Measurements from ENCODE around the gene DGCR8. TPM values are rescaled to one million over a fixed set of nuclear protein-coding genes. Genes with fewer than 3 reads are reported as not detected.

Gene DGCR8
- total RNA-seq, 1 donor from 2014 or later, result 29.5 TPM

- no peak for TF ChIP-seq CTCF (IDR thresholded peaks at IDR 0.05)
- ATAC-seq, result no peak
- DNase-seq, result no peak
- Histone ChIP-seq H3K4me1 (no peaks in the 10 kb centered on the region), H3K27me3 (ENCODE audit: low read depth) (no peaks in the 10 kb centered on the region), H3K36me3 (peaks cover 69% of the 10 kb centered on the region), H3K4me3 (no peak overlapping the region), H3K9me3 (no peaks in the 10 kb centered on the region), H3K27ac (no peak overlapping the region)
- intact Hi-C loops (cut with DNase I), result no loop called here
These were observed 17.3 kb upstream of the DGCR8 start for GRCh38 chr22:20062766-20063083.

- no peaks in the 10 kb centered on the region for H3K27me3 ChIP-seq (ENCODE audit: low read depth)
- TF ChIP-seq CTCF (IDR thresholded peaks at IDR 0.05), result no peak
- intact Hi-C loops (cut with DNase I), result no loop called here
- no peak overlapping the region for H3K27ac ChIP-seq
- peaks cover 62% of the 10 kb centered on the region for H3K36me3 ChIP-seq
- no peak overlapping the region for H3K4me3 ChIP-seq
- no peaks in the 10 kb centered on the region for H3K9me3 ChIP-seq
- DNase-seq, result no peak
- no peaks in the 10 kb centered on the region for H3K4me1 ChIP-seq
- ATAC-seq, result no peak
These were observed 16.5 kb upstream of the DGCR8 start for GRCh38 chr22:20063271-20064139.

GRCh38 chr22:20064140-20064480 is 15.9 kb upstream of the DGCR8 start:
- Histone ChIP-seq H3K27ac (no peak overlapping the region), H3K4me1 (no peaks in the 10 kb centered on the region), H3K9me3 (no peaks in the 10 kb centered on the region), H3K27me3 (ENCODE audit: low read depth) (no peaks in the 10 kb centered on the region), H3K36me3 (peaks cover 56% of the 10 kb centered on the region), H3K4me3 (no peak overlapping the region)
- intact Hi-C loops (cut with DNase I), result no loop called here
- TF ChIP-seq CTCF (IDR thresholded peaks at IDR 0.05), result no peak
- no peak for DNase-seq
- peak in 1 of 2 donors; percentile 9 for ATAC-seq

- TF ChIP-seq CTCF (IDR thresholded peaks at IDR 0.05), result no peak
- intact Hi-C loops (cut with DNase I), result no loop called here
- peaks cover 51% of the 10 kb centered on the region for H3K36me3 ChIP-seq
These were observed 15.3 kb upstream of the DGCR8 start for GRCh38 chr22:20064545-20065262.

GRCh38 chr22:20065896-20066616 is 14.0 kb upstream of the DGCR8 start:
- Histone ChIP-seq H3K27ac (no peak overlapping the region), H3K4me3 (no peak overlapping the region), H3K4me1 (no peaks in the 10 kb centered on the region), H3K27me3 (ENCODE audit: low read depth) (no peaks in the 10 kb centered on the region), H3K9me3 (no peaks in the 10 kb centered on the region), H3K36me3 (peaks cover 42% of the 10 kb centered on the region)
- ATAC-seq (no peak), DNase-seq (no peak)
- no peak for TF ChIP-seq CTCF (IDR thresholded peaks at IDR 0.05)
- intact Hi-C loops (cut with DNase I), result no loop called here

More at GRCh38 chr22:20064545-20065262, 15.3 kb upstream of the DGCR8 start:
- H3K9me3 ChIP-seq, result no peaks in the 10 kb centered on the region
- ATAC-seq (no peak), DNase-seq (no peak)
- no peaks in the 10 kb centered on the region for H3K27me3 ChIP-seq (ENCODE audit: low read depth)
- no peak overlapping the region for H3K27ac ChIP-seq
- H3K4me3 ChIP-seq, result no peak overlapping the region
- H3K4me1 ChIP-seq, result no peaks in the 10 kb centered on the region
